GM19043 (cell line): ENCODE data around the gene IQCH.

ENCODE experiments used
- ATAC-seq: cut with Tn5 transposase; IDR thresholded peaks from one replicate; pipeline ENCODE4 v1.9.1; 2021; ENCODE audit warnings: low read depth; ENCODE audit not compliant: unreplicated experiment

The IQCH gene

DNA sequence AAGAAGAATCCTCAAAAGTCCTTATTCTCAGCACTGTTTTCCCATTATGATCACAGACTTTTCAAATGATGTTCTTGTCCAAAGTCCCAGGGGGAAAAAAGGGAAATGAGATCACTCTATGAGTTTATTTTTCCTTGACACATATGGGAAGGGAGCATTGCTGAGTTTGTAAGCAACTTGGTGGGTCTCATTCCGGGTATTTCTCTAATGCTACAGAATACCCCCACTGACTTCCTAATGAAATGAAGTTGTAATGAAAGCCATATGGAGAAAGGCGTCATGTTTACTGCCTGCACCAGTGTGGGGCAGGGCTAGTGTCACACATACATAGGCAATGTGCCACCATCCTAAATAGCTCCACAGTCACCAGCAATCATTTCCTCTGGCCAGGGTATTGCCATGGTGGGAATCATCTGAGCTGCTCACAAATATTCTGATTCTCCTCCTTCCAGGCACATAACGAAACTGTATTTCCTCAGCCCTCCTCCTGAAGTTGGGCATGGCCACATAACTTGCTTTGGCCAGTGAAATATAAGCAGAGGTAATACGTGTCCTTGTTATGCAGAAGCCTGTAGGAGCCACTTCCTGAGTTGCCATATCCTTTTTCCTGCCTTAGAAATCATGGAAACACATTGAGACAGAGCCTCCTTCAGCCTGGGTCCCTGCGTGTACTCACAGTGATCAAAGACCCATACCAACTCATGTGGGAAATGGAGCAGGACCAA lies 225.4 kb downstream of the IQCH start:
- ATAC-seq = no peak

DNA sequence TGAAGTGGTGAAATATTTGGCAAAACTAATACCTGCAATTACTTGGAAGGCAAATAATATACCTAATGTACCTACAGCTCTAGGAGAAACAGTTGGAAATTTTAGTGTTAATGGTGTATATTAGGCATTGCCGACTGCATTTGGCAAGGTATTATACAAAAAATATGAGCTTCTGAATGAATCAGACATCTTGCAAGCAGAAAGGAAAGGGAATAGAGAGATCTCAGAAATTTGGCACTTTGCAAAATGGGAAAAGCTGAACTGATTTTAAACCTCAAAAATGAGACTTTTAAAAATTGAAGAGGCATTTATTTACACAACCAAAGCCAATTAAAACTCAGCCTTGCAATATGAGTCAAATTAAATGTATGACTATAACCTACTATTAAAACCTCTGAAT lies 226.2 kb downstream of the IQCH start:
- ATAC-seq = no peak

DNA sequence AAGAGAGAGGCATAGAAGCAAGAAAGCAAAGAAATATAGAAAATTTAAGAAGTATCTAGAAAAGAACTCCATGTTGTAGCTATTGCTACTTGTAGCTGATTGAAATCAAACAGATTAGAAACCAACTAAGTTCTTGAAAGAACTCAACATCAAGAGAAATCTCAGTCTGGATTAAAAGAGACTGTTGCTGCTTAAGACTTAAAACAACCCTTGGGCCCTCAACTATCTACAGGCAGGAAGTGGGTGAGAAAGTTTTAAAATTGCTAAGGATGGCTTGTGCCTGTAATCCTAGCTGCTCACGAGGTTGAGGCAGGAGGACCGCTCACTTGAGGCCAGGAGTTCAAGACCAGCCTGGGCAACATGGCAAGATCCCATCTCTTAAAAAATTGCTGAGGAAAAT lies 227.1 kb downstream of the IQCH start:
- no peak for ATAC-seq

DNA sequence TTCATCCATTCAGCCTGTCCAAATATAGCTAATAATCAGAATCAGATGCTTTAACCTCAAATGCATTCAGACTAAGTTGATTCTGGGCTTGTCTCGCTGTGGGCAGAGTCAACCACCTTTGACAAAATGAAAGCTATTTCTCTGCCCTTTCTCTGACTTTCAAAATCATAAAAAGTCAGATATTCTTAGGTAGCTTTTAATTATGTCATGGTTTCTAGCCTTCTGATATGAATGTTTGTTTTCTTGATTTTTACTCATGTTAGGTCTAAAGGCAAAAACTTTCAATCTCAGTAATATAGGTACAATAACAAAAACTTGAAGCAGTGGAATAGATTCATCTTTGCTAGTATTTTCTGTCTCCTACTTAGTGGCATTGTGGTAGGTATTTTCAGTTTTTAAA lies 241.0 kb downstream of the IQCH start:
- ATAC-seq = no peak

DNA sequence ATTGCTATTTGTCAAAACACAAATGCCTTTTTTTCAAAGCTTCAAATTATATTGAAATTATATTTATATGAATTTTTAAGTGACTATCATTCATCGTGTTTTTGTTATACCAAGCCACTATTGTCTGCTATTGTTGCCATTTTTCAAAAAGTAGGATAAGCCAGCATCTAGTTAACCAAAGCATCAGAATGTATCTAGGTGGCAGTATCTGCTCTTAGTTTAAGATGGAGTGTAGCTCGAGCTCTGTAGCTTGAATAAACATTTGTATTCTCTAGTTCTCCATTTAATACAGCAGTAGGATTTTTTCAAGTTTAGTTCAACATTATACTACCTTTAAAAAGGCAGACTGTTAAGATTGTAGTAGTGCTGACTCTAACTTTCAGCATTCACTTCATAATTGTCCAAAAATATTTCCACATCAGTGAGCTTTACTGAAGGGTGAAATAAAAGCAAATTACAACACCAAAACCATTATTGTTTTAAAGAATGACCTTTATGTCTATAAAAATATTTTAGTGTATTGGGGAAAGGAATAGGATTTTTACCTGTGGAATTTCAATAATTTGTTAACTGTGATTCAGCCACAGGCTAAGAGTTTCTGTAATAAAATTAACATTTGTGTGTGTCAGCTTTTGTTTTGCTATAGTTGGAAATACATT lies 246.7 kb downstream of the IQCH start:
- ATAC-seq = no peak

DNA sequence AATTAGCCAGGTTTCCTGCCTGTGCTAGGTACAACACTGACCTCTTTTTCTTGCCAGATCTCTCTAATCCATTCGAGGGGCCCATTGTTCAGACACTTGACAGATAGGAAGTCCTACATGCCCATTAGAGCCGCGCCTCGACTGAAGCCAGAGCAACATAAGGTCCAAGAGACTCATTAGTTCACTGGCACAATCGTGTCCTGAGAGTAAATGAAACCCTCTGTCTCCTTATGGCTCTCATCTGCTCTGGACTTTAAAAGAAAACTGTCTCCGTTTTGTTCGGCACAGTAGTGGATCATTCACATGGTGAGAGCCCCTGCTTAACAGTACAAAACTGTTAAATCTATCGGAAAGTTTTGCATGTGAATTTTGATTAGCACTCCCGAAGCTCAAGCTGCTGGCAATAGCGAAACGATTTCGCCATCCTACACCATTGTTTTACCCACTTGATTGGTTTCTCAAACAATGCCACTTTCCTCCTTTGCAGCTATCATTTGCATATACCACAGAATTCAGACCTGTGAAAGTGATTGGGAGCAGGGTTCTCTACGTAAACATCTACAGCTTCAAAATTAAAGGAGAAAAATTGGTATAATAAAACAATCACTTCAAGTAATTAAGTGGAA lies 247.4 kb downstream of the IQCH start:
- ATAC-seq = no peak

DNA sequence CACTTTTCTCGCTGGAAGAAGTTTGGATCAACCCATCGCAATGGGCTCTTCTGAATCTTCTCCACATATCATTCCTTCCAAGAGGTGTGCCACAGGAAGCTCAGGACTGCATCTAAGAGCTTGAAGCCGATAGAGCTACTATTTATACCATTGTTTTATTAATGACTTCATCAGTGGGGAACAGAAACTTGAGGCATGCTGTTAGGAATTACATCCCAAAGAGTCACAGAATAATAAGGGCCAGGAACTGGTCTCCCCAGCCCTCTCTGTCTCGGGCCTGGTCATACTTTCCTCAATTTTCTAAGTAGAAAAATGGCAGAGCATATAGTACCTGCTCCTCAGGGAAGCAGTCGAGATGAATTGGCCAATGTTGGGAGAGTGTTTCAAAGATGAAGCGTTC lies 249.5 kb downstream of the IQCH start:
- ATAC-seq = no peak

DNA sequence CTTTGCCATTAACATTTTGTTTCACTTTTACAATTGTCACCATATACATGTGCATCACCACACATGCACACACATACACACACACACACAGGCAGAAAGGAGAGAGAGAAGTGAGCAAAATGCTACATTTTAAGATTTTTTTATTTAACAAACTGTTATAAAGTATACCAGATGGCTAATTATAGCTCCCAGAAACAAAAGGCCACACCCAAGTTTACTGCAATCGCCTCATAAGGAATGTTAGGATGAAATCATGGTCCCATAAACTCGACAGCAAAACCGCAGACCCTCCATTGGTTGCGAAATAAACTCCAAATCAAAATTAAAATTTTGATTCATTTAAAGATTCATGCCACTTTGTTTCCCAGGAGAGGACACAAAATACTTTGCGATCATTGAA lies 250.2 kb downstream of the IQCH start:
- ATAC-seq = no peak

DNA sequence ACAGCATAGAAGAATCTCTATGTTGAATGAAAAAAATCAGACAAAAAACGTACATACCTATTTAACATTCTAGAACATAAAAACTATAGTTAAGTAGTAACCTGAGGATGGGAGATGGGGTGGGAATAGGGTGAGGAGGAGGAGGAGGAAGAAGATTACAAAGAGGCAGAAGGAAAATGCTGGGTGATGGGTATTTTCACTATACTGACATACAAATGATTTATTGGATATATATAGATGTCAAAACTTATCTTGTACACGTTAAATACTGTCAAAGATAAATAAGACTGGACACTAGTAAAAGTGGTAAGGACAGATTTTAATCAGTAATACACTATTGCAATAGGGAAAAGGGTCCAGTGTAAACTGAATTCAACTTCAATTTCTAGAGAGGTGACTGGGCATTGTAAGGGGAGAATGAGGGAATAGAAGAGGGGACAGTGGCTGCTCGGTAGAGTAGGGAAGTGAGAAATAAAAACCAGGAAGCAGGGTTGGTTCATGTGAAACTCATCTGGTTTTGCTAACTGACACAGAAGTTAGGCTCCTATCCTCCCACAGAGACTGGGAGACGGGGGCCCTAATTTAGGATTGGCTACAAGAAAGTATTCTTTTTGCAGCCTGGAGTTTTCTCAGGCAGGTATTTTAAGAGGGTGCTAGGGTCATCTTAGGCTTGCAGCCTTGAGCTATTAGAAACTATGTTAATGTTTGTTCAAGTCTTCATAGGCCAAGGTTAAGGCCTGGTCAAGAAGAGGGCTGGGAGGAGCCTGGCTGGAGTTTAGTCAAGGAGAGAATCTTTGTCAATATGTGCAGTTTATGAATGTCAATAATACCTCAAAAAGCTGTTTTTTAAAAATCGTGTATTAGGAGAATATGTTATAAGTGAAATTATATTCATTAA lies 251.3 kb downstream of the IQCH start:
- ATAC-seq = no peak

DNA sequence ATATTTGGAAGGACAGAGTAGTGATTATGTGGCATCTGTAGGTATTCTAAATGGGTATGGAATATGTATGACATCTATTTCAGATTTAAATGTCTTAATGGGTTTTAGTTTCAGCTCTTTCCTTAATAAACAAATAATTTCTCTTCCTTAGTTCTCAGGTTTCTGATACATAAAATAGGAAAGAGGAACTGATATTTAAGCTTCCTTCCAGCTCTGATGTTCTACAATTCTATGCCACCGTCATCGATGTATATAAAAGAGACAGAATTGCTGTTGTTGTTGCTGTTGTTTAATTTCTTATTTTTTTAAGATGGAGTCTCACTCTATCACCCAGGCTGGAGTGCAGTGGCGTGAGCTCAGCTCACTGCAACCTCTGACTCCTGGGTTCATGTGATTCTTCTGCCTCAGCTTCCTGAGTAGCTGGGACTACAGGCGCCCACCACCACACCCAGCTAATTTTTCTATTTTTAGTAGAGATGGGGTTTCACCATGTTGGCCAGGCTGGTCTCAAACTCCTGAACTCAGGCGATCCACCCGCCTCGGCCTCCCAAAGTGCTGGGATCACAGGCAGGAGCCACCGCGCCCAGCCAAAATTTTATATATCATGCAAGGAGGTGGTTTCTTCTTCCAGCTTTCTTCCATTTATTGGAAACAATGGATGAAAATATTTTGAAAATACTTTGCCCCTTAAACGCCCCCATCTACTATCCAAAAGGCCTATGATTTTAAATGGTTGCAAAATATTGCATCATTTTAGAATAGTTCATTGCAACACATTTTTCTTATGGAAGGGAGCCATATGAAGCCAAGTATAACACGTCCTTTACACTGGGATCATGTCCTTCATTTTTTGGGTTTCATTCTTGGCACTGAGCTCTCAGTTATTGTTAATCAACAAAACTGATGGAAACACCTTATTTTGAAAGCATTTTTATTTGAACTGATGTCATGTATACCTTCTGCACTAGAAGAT lies 252.5 kb downstream of the IQCH start:
- no peak for ATAC-seq

DNA sequence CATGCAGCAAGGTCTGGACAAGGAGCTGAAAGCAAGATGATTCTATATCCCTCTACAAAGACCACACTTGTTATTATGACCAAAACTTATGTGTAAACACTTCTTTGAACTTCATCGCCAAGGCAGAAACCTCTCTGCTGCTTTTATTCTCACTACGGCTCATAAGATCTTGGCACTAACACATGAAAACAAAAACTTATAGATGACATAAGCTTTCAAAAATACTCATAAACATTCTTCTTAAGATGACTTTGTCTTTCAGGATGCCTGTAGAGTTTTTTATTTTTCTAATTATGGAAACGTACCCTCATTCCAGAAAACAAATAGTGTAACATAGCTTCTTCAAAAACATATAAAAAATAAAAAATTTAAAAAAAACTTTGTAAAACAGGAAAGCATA lies 253.8 kb downstream of the IQCH start:
- ATAC-seq = no peak

DNA sequence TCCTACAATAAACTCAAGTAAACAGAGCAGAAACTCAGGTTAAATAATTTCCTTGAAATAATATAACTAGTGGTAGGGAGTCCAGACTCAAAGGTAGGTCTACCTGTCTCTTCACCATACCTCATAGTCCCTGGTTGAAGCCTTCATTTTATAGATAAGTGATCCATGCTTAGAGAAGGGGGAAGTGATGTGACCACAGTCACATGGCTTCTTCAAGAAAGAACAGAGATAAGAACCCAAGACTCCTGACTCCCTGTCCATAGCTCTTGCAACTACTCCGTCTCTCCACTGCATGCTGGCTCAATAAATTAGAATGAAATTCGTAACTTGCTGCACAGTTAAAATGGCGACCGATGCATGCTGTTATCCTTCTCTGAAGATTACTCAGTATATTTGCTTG lies 255.3 kb downstream of the IQCH start:
- no peak for ATAC-seq

DNA sequence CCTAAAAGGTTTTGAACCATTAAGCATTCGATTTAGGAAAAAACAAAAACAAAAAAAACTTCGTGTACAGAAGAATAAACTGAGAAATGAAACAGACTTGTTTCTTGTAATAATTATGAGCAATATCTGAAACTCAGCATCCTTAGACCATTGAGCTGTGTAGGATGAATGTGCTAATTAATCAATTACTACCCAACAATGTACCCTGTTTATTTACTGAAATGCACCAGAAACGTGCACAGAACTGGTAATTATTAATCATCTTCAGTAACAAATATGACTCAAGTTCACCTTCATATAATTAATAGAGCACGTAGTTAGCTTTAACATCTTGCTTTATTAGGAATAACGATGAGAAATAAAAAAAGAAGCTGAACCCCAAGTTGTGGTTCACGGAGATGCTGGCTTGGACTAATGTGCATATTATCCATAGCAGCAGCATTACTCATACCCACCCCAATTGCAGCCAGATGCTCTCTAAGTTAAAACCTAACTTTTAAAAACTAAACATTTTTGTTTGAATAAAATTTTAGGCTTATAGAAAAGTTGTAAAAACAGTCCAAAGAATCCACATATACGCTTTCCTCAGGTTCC lies 256.1 kb downstream of the IQCH start:
- ATAC-seq = no peak

DNA sequence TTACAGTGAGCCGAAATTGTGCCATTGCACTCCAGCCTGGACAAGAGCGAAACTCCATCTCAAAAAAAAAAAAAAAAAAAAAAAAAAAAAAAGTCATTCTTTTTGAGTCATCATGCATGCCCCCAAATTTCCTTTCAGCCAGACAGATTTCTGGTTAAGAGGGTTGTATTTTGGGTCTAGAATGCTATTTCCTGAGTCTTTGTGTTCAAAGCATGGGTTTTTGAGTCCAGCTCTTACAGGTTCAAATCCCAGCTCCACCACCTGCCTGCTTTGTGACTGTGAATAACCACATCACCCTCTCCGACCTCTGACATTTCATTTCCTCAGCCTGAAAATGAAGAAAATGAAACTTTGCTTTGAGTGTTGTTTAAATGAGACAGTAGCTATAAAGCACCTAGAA lies 257.0 kb downstream of the IQCH start:
- ATAC-seq = no peak

DNA sequence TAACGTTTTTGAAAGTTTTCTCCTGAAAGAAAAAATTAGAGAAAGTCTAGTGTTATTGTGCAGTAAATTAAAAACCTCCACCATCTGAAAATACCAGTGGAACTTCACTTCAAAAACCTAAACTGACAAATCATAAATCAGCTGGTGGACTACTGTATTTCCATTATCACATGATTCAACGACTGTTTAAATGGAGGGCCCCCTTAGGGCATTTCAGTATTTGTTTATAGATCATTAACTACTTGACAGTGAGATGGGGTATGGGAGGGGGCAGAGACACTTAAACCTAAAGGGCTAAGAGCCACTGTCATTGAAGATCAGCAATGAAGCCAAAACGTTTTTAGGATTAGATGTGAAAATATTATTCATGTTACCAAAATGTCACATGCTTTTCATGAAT lies 257.6 kb downstream of the IQCH start:
- ATAC-seq = no peak

DNA sequence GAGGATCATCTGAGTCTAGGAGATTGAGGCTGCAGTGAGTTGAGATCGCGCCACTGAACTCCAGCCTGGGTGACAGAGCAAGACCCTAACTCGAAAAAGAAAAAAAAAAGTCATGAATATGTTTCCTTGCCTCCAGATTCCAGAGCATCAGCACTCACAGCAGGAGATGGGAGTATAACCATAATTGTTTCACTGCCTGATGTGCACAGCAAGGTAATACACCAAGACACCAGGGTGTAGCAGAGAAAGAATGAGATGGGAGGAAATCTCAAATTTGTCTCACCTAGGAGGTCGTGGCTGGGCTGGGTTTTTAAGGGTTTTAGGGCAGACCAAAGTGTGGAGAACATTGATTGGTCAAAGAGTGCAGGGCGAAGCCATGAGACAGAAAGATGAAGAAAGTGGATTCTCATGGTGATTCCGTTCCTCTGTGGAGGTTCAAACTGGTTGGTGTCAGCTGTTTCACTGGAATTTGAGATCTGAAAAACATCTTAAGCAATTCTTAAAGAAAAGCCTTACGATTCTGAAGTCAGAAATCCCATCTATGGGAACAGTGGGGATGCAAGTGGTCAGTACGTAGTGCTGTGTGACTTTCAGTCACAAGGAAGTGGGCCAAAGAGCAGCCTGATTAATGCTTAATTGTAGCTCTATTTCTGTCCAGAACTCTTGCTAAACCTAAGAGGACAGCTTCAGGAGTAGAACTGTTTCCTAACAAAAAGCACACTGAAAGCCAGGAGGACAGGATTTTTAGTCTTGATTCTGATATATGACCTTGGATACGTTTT lies 258.5 kb downstream of the IQCH start:
- no peak for ATAC-seq

DNA sequence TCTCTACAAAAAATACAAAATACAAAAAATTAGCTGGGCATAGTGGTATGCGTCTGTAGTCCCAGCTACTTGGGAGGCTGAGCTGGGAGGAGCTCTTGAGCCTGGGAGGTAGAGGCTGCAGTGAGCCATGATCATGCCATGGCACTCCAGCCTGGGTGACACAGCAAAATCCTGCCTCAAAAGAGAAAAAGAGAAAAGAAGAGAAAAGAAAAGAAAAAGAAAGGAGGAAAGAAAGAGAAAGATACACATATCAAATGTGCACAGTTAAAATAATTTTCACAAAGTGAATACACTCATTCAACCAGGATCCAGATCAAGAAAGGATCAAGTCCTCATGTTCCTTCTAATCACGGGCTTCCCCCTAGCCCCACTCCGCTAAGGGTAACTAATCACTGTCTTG lies 260.5 kb downstream of the IQCH start:
- ATAC-seq = no peak

DNA sequence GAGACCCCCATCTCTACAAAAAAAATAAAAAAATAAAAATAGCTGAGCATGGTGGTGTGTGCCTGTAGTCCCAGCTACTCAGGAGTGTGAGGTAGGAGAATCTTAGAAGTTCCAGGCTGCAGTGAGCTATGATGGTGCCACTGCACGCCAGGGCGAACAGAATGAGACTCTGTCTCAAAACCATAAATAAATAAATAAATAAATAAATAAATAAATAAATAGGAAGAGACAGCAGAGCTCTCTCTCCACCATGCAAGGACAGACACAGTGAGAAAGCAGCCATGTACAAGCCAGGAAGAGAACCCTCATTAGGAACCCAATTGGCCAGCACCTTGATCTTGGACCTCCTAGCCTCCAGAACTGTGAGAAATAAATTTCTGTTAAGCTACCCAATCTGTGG lies 261.0 kb downstream of the IQCH start:
- no peak for ATAC-seq
